HG03064 (cell line): ENCODE measurements around the gene LYPD5.
"Not testable (repeated sequence)": the region's sequence is repeated elsewhere in the genome, so short reads cannot be mapped to it uniquely, and the experiment has no call there.

Experiments
- ATAC-seq: cut with Tn5 transposase; IDR thresholded peaks from one replicate; pipeline ENCODE4 v1.9.1; 2021; ENCODE audit warnings: low read depth; ENCODE audit not compliant: unreplicated experiment

Gene LYPD5

DNA sequence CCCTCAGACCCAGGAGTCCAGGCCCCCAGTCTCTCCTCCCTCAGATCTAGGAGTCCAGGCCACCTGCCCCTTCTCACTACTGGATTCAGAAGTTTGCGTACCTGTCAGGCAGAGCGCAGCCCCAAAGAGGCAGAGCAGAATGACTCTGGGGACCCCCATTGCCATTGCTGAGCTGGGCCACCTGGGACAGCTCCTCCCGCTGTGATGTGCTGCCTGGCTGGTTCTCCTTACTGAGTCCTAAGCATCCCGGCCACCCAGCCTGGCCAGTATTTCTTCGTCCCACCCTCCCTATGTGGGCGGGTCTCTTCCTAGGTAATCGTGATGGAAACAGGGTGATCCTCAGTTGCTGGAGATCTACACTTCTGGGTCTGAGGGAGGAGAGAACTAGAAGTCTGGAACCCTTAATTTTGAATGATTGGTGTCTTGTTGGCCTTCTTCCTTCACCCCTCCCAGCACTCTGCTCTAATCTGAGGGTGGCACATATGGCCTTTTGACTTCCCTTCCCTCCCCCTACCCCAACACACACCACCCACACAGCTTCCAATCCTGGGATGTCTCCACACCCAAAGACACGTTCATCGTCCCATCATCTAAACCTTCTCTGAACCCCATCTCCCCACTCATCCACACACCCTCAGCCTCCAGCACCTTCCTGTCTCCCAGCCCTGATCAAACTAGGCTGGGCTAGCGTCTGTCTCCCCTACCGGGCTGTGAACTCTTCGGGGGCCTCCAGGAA is at the start of gene LYPD5:
TSS of gene LYPD5 (minus strand) at position 232 of the 736 bp plus-strand sequence. CDS start at position 165, 67 bp downstream.
- no peak for ATAC-seq

DNA sequence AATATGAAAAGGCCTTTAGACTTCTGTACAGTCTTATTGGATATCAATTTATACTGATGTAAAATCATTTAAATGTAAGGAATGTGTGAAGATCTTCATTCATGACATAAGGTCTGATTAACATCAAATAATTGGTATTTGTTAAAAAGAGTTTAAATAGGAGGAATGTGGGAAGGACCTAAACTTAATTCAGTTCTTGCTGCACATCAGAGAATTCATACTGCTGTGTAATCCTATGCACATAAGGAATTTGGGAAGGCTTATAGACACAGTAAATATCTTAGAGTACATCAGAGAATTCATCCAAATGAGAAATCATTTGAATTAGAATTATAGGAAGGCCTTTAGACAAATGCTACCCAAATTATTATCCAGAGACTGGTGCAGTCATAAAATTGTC is 46.6 kb upstream of the LYPD5 start:
- ATAC-seq, result no peak

- no peak for ATAC-seq
Observed at GRCh38 chr19:43847884-43848283, 45.6 kb upstream of the LYPD5 start.

- ATAC-seq, result no peak
Observed at GRCh38 chr19:43847246-43847645, 45.0 kb upstream of the LYPD5 start.

DNA sequence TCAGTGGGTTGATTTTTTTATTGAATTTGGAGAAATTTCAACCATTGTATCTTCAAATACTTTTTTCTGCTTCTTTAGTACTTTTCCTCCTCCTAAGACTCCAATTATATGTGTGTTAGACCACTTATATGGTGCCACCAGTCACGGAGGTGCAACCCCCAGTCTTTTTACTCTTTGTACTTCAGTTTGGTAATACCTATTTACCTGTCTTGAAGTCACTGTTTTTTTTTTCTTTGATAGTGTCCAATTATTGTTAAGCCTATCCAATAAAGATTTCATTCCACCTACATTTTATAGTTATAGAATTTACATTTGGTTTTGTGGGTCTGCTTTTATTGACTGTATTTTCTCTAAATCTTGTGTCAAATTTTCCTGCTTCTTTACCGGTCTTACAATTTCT is 39.8 kb upstream of the LYPD5 start:
- no peak for ATAC-seq

GRCh38 chr19:43839139-43839538 is 36.9 kb upstream of the LYPD5 start:
- no peak for ATAC-seq

- no peak for ATAC-seq
Observed at GRCh38 chr19:43826787-43827754, 24.8 kb upstream of the LYPD5 start, which contains the start of gene ZNF283. Gene ZNF283, plus strand, starts transcription at chr19:43827321. Its CDS starts 6,184 bp downstream, at chr19:43833505.

- ATAC-seq, result not testable (repeated sequence)
Observed at GRCh38 chr19:43824572-43824971, 22.3 kb upstream of the LYPD5 start.

GRCh38 chr19:43823856-43824255 is 21.6 kb upstream of the LYPD5 start:
- ATAC-seq, result not testable (repeated sequence)

GRCh38 chr19:43820884-43821215 is 18.6 kb upstream of the LYPD5 start:
- ATAC-seq, result no peak

DNA sequence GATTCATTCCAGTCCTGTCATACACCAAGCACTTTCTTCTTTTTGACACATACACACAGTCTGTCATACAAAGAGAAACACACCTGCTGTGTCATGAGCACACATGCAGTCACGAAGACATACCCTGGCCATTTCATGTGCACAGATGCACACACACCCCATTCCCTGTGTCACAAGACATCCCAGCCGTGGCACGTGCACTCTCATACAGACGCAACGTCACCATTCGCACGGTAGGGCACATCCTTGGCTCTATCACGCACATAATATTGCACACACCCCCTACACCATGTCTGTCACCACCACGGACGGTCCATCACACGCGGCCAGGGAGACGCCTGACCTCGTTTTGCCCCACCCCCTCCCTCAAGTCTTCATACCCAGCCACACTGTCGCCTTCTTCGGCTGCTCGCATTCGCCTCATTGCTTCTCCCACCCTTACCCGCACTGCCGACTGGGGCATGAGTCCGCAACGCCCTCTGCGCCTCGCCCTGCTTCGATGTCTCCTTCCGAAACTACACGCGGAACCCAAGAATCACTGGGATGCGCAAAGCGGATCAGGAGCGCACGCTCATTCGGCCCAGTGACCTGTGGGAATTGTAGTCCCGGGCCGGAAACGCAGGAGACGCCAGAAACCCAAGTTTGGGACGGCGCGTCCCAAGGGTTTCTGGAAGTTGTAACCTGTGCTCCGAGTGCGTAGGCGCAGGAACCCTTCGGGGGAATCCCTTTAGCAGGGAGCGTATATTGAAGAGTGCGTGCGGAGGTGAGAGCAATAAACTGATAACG is 18.0 kb upstream of the LYPD5 start:
- ATAC-seq, result no peak

DNA sequence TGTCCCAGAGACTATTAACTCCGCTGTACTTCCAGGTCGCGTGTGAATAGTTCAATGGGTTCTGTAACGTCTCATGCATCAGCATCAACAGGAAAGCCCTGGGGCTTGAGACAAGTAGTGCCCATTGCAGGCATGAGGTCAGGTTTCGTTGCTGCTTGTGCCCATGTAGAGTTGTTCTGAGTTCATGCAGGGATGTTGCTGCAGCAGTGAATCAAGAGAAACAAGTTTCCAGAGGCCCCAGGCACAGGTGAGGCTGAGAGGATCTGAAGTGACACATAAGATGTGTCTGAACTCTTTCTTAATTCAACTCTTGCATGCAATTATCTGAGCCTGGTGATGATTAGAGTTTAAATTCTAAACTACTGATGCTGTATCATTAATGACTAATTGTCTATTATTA is 16.3 kb upstream of the LYPD5 start:
- no peak for ATAC-seq

DNA sequence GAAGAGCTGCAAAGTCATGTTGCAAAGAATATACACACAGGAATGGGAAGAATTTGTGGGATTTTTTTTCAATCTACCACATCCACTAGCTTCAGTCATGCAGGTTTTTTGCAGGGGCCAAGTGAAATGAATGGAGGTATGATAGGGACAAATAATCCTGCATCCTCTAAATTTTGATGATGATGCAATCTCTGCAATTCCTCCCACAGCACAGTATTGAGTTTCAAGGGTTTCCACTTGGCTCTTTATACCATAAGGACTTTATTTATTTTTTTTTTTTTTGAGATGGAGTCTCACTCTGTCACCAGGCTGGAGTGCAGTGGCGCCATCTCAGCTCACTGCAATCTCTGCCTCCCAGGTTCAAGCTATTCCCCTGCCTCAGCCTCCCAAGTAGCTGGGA is 15.2 kb upstream of the LYPD5 start:
- not testable (repeated sequence) for ATAC-seq

GRCh38 chr19:43814663-43815352 is 12.6 kb upstream of the LYPD5 start:
- no peak for ATAC-seq

DNA sequence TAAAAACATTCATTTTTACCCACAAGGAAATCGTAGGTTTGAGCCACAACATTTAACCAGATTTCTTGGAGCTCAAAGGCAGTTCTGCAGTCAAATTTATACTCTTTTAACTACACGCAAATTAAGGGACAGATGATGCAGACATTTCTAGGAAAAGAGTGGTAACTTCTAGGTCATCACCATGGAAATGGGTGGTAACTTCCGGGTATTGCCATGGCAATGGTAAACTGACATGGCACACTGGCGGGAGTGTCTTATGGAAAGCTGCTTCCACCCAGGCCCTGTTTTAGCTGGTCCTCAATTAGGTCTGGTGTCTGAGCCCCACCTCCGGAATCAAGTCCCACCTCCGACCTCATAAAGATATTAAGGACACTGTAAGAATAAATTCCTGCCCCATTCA is 10.4 kb upstream of the LYPD5 start:
- no peak for ATAC-seq

DNA sequence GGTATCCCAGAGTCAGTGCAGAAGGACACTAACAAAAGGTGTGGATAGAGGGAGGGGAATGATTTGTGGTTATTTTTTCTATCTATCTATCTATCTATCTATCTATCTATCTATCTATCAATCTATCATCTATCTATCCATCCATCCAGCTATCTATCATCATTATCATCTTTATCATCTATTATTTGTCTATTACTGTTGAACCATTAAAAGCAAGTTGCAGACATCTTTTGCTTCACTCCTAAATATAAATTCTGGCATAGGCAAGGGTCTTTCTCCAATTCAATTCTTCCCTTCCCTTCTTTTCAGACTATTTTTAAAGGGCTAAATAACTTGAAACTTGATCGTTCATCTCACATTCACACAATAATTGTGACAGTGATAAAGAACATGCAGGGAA is 10.0 kb upstream of the LYPD5 start:
- no peak for ATAC-seq

DNA sequence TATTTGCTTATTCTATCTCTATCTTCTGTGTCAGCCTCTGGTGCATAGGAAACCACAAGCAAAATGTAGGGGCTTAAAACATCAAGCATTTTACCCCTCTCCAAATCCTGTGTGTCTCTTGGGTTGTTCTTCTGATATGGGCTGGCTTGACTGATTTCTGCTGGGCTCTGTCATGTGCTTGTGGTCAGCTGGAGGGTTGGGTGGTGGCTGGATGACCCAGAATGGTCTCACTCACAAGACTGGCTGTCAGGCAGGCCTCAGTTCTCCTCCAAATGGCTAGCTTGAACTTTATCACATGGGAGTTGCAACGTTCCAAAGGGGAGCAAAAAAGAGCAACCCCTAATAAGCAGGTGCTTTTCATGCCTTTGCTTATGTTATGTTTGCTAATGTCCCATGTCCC is 9.6 kb upstream of the LYPD5 start:
- no peak for ATAC-seq

DNA sequence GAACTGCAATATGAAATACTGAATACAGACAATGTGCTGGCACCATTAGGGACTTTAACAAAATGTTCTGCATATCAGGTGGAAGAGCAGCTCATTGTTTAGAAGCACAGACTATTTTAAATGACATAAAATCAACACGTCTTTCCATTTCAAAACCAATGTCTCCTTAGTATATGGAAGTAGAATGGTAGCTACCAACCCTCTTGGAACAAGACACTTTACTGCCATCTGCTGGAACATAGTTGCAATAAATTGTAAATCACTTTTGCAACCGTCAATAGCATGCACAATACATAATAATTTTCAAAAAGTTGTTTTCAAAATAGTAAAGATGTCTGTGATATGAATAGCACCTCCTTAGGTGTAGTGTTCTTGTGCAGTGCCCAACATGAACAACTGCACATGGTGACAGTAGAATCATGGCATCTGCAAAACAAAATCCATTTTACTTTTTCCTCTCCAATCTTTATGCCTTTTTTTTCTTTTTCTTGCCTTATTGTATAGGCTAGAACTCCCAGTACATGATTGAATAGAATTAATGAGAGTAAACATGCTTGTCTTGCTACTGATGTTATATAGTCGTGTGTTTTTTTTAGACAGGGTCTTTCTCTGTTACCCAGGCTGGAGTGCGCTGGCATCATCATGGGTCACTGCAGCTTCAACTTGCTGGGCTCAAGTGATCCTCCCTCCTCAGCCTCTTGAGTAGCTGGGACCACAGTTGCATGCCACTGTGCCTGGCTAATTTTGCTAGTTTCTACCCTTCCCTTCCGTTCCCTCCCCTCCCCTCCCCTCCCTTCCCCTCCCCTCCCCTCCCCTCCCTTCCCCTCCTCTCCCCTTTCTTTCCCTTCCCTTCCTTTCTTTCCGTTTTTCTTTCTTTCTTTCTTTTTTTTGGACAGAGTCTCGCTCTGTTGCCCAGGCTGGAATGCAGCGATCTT is 7.8 kb upstream of the LYPD5 start:
- ATAC-seq, result no peak

DNA sequence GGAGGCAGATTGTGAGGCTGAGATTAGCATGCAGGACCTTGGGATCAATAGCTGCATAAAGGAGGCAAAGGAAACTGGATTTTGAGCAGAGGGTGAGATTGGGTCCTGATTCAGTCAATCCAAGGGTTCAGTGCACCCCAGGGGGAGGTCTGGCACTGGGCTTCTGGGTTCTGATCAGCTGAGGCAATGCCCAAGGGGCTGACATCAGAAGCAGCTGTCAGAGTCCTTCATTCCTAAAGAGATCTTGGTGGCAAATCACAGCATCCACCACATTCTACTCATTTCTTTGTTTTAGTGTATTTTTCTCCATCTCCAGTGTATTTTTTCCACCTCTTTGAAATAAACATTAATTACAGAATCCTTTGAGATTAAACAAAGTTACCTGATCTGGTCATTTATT is 5.4 kb upstream of the LYPD5 start:
- no peak for ATAC-seq
